Caco-2 (cell line): Measurements from ENCODE around the gene UTP14A. TPM values are rescaled to one million over a fixed set of nuclear protein-coding genes. Genes with fewer than 3 reads are reported as not detected.

Source experiments
- BruUV-seq: library from RNA; stranded (reverse); fragments of 400-500 nt; replicated peaks from 2 replicates; lab custom pipeline; 2021; lab: Mats Ljungman, UMichigan
- CTCF ChIA-PET: fragments of 300-600 bp; sonication (Branson Sonifier 250); formaldehyde crosslinking; loops from one replicate; lab custom pipeline; 2022; ENCODE audit warnings: antibody characterized with exemption; lab: Charles Lee
- POLR2A ChIA-PET: fragments of 300-600 bp; sonication (Branson Sonifier 250); formaldehyde crosslinking; loops from one replicate; lab custom pipeline; 2022; ENCODE audit warnings: antibody characterized with exemption; lab: Charles Lee
- DNase-seq, 2 experiments: peaks; one replicate each; pipeline versions ENCODE4 v3.0.0 to v3.0.0-alpha.2; 2020 to 2022
- H3K27me3 ChIP-seq: replicated peaks from 2 replicates; pipeline ENCODE4 v1.6.0; 2011; ENCODE audit warnings: low read length; ENCODE audit not compliant: control insufficient read depth, insufficient read depth
- H3K36me3 ChIP-seq: 2 replicates; pipeline ENCODE4 v1.5.1; 2011; ENCODE audit warnings: low read length; ENCODE audit not compliant: control insufficient read depth, insufficient read depth
- H3K4me1 ChIP-seq: fragments of 250-450 bp; sonication (Bioruptor Pico); 2 replicates; pipeline ENCODE4 v1.5.1; 2020; ENCODE audit warnings: mild to moderate bottlenecking
- H3K4me3 ChIP-seq: 2 replicates; pipeline ENCODE4 v1.5.1; 2011; ENCODE audit warnings: low read depth, mild to moderate bottlenecking, control low read depth, low read length
- H3K9me3 ChIP-seq: fragments of 250-450 bp; sonication (Bioruptor Pico); 2 replicates; pipeline ENCODE4 v1.5.1; 2020; ENCODE audit warnings: mild to moderate bottlenecking, moderate library complexity
- H3K27ac Mint-ChIP-seq: one replicate; pipeline ENCODE4 v1.8.0; 2022; ENCODE audit warnings: mixed read lengths; ENCODE audit not compliant: unreplicated experiment
- H3K27me3 Mint-ChIP-seq: one replicate; pipeline ENCODE4 v1.8.0; 2022; ENCODE audit warnings: mixed read lengths; ENCODE audit not compliant: insufficient read depth, unreplicated experiment
- H3K36me3 Mint-ChIP-seq: one replicate; pipeline ENCODE4 v1.8.0; 2022; ENCODE audit warnings: mild to moderate bottlenecking, mixed read lengths; ENCODE audit not compliant: insufficient read depth, unreplicated experiment
- H3K4me1 Mint-ChIP-seq: one replicate; pipeline ENCODE4 v1.8.0; 2022; ENCODE audit warnings: low read depth, mixed read lengths; ENCODE audit not compliant: unreplicated experiment
- H3K4me3 Mint-ChIP-seq: one replicate; pipeline ENCODE4 v1.8.0; 2022; ENCODE audit warnings: mild to moderate bottlenecking, moderate library complexity, mixed read lengths; ENCODE audit not compliant: unreplicated experiment
- H3K9me3 Mint-ChIP-seq: one replicate; pipeline ENCODE4 v1.8.0; 2022; ENCODE audit warnings: mixed read lengths; ENCODE audit not compliant: unreplicated experiment
- intact Hi-C: fragments of 100-400 bp; cut with micrococcal nuclease; formaldehyde crosslinking; loops from one replicate; pipeline ENCODE4 v1.10.0; 2022; ENCODE audit not compliant: unreplicated experiment
- total RNA-seq: library from RNA; stranded (reverse); gene quantifications from 2 replicates; pipeline ENCODE4 v1.2.3, GENCODE V29; 2022
- TF ChIP-seq, protein P1 (sequence below), 2 experiments: fragments of 200-600 bp in 1 of 2; IDR thresholded peaks; 1 replicate in 1 of 2; 2 replicates in 1 of 2; pipeline versions ENCODE4 v1.5.1 to v1.8.0; 2011 to 2022; ENCODE audit warnings: antibody characterized with exemption in 1 of 2, control low read depth in 1 of 2, inconsistent platforms in 1 of 2, low read depth in 1 of 2, low read length in 1 of 2, mild to moderate bottlenecking in 1 of 2, moderate library complexity in 1 of 2; ENCODE audit not compliant: insufficient read depth in 1 of 2, severe bottlenecking in 1 of 2, unreplicated experiment in 1 of 2

UTP14A gene
- total RNA-seq, 1 experiment from 2014 or later, result 24.6 TPM

DNA sequence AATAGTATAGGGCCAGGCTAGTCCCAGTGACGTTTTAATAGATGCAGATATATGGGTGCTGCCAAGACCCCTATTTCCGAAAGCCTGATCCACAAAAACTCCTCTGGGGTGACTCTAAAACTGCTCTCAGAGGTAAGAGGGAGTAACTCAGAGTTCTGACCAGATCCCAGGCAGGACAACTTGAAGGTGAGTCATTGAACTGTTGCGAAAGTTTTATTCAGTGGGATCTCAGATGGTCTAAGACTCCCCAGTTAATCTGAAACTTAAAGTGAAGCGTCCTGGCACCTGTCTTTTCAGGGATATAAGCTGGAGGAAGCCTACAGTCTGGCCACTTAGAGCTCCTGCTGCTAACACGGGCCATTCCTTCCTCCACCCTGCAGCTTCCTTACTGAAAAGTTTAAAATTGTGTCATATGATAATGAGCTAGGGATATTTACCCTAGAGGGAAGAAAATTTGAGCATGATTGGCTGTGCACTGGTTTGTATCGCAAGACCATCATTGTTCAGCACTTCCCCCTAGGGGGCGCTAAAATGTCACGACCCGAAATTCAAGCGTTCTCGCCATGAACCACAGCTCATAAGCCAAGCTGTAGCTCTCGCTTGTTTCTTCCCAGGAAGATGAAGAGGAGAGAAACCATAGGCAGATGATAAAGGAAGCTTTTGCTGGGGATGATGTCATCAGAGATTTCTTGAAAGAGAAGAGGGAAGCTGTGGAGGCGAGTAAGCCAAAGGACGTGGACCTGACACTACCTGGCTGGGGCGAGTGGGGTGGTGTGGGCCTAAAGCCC lies 19.5 kb downstream of the UTP14A start:
- peak; percentile 57 to 75 for DNase-seq
- Histone ChIP-seq H3K4me3 (no peak overlapping the region), H3K36me3 (no peaks in the 10 kb centered on the region; the same call in 1 of the 2 replicates), H3K9me3 (no peaks in the 10 kb centered on the region), H3K4me1 (no peaks in the 10 kb centered on the region), H3K27me3 (no peaks in the 10 kb centered on the region)
- no peak overlapping the region for H3K4me3 Mint-ChIP-seq
- no peaks in the 10 kb centered on the region for H3K4me1 Mint-ChIP-seq
- H3K27me3 Mint-ChIP-seq, result no peaks in the 10 kb centered on the region
- ChIA-PET CTCF (interaction anchor here (0.6 to 1.7 kb wide), 7 partner anchors 10 to 182 kb away, joined by 3 to 28 read pairs (median 4); partner anchors contain the start of gene UTP14A), POLR2A (interaction anchor here (0.6 kb wide), 1 partner anchor 135 kb away, joined by 3 read pairs; no protein-coding TSS in a partner anchor)
- BruUV-seq, result no TSS peak
- no peak overlapping the region for H3K27ac Mint-ChIP-seq
- TF ChIP-seq, protein P1, sequence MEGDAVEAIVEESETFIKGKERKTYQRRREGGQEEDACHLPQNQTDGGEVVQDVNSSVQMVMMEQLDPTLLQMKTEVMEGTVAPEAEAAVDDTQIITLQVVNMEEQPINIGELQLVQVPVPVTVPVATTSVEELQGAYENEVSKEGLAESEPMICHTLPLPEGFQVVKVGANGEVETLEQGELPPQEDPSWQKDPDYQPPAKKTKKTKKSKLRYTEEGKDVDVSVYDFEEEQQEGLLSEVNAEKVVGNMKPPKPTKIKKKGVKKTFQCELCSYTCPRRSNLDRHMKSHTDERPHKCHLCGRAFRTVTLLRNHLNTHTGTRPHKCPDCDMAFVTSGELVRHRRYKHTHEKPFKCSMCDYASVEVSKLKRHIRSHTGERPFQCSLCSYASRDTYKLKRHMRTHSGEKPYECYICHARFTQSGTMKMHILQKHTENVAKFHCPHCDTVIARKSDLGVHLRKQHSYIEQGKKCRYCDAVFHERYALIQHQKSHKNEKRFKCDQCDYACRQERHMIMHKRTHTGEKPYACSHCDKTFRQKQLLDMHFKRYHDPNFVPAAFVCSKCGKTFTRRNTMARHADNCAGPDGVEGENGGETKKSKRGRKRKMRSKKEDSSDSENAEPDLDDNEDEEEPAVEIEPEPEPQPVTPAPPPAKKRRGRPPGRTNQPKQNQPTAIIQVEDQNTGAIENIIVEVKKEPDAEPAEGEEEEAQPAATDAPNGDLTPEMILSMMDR (IDR thresholded peaks at IDR 0.05; ENCODE audit: insufficient read depth in 1 of 2, low read depth in 1 of 2, low read length in 1 of 2, severe bottlenecking in 1 of 2, unreplicated experiment in 1 of 2), result peak; percentile 54 to 59
- peaks cover 49% of the 10 kb centered on the region for H3K36me3 Mint-ChIP-seq
- intact Hi-C loops, result loop anchor here (1.0 to 2.0 kb wide), 2 partner anchors 103 to 135 kb away; no protein-coding TSS in a partner anchor
- no peaks in the 10 kb centered on the region for H3K9me3 Mint-ChIP-seq

GRCh38 chrX:129930941-129931410 lies 25.0 kb downstream of the UTP14A start:
- intact Hi-C loops, result no loop called here
- H3K9me3 ChIP-seq, result no peaks in the 10 kb centered on the region
- H3K4me3 ChIP-seq, result peak overlapping the region; percentile 76
- TF ChIP-seq, protein P1 (IDR thresholded peaks at IDR 0.05; ENCODE audit: insufficient read depth in 1 of 2, low read depth in 1 of 2, low read length in 1 of 2, severe bottlenecking in 1 of 2, unreplicated experiment in 1 of 2), result no peak
- no peaks in the 10 kb centered on the region for H3K4me1 ChIP-seq
- CTCF ChIA-PET, result interaction anchor here (1.7 kb wide), 1 partner anchor 130 kb away, joined by 9 read pairs; no protein-coding TSS in a partner anchor
- peak overlapping the region; percentile 87 for H3K4me3 Mint-ChIP-seq
- H3K36me3 ChIP-seq, result no peaks in the 10 kb centered on the region; the same call in 1 of the 2 replicates
- H3K27ac Mint-ChIP-seq, result peak overlapping the region; percentile 86
- DNase-seq, result no peak
- no peaks in the 10 kb centered on the region for H3K9me3 Mint-ChIP-seq
- H3K36me3 Mint-ChIP-seq, result peaks cover 19% of the 10 kb centered on the region
- H3K27me3 Mint-ChIP-seq, result no peaks in the 10 kb centered on the region
- BruUV-seq, result TSS peak; percentile 80
- H3K27me3 ChIP-seq, result no peaks in the 10 kb centered on the region
- H3K4me1 Mint-ChIP-seq, result no peaks in the 10 kb centered on the region
- POLR2A ChIA-PET, result interaction anchor here (1.2 to 1.3 kb wide), 2 partner anchors 8 to 26 kb away, joined by 5 to 9 read pairs; no protein-coding TSS in a partner anchor

DNA sequence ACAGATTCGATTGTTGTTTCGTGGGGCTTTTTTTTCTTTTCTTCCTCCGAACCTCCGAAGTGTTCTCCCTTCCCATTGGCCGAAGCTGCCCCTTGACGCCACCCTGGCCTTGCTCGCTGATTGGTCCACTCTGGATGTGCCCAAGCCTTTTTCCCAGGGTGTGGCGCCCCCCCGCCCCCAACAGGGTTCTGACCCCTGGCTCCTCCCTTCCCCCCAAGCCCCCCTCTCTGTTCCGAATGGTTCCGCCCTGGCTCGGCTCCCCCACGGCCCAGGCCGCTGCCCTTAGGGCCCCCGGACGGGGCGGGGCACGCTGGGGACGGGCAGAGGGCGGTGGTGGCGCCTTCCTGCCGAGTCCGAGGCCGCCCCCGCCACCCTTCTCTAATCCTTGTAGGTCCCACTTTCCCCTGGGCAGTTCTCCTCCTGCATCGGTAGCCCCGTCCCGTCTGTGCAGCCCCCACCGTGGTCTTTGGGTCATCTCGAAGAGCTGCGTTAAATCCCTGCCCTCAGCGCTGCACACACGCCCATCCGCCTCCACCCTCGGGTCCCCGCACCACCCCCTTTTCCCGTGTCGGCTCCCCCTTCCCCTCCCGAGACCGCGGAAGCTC lies 25.5 kb downstream of the UTP14A start:
- Mint-ChIP-seq H3K27ac (peak overlapping the region; percentile 86), H3K27me3 (no peaks in the 10 kb centered on the region), H3K4me1 (no peaks in the 10 kb centered on the region), H3K9me3 (no peaks in the 10 kb centered on the region), H3K4me3 (peak overlapping the region; percentile 87), H3K36me3 (peaks cover 15% of the 10 kb centered on the region)
- Histone ChIP-seq H3K27me3 (no peaks in the 10 kb centered on the region), H3K36me3 (no peaks in the 10 kb centered on the region; the same call in 1 of the 2 replicates), H3K9me3 (no peaks in the 10 kb centered on the region), H3K4me1 (no peaks in the 10 kb centered on the region), H3K4me3 (peak overlapping the region; percentile 76)
- intact Hi-C loops, result loop anchor here (1.0 kb wide), 1 partner anchor 51 kb away; the partner anchor contains the start of gene BCORL1
- DNase-seq, result peak; percentile 93 to 94
- ChIA-PET POLR2A (interaction anchor here (1.2 to 1.3 kb wide), 2 partner anchors 9 to 26 kb away, joined by 5 to 9 read pairs; no protein-coding TSS in a partner anchor), CTCF (interaction anchor here (1.7 kb wide), 1 partner anchor 129 kb away, joined by 9 read pairs; no protein-coding TSS in a partner anchor)
- TF ChIP-seq, protein P1 (IDR thresholded peaks at IDR 0.05; ENCODE audit: insufficient read depth in 1 of 2, low read depth in 1 of 2, low read length in 1 of 2, severe bottlenecking in 1 of 2, unreplicated experiment in 1 of 2), result no peak
- no TSS peak for BruUV-seq
